HEK293 (cell line): ENCODE results near the gene GPR37.

Source experiments
- OSR2 ChIP-seq: fragments of 450-650 bp; formaldehyde crosslinking; IDR thresholded peaks from 2 replicates; pipeline ENCODE4 v1.5.1; 2016; ENCODE audit warnings: missing biosample characterization, missing genetic modification characterization
- ZBTB1 ChIP-seq: fragments of 450-650 bp; formaldehyde crosslinking; IDR thresholded peaks from 2 replicates; pipeline ENCODE4 v1.5.1; 2016; ENCODE audit warnings: missing biosample characterization, missing genetic modification characterization
- ZNF146 ChIP-seq: fragments of 450-650 bp; formaldehyde crosslinking; IDR thresholded peaks from 2 replicates; pipeline ENCODE4 v1.5.1; 2016; ENCODE audit warnings: missing biosample characterization, missing genetic modification characterization
- ZNF211 ChIP-seq: fragments of 450-650 bp; formaldehyde crosslinking; IDR thresholded peaks from 2 replicates; pipeline ENCODE4 v1.5.1; 2016; ENCODE audit warnings: low read depth, missing biosample characterization, missing genetic modification characterization
- ZNF558 ChIP-seq: fragments of 450-650 bp; formaldehyde crosslinking; IDR thresholded peaks from 2 replicates; pipeline ENCODE4 v1.5.1; 2016; ENCODE audit warnings: missing biosample characterization, missing genetic modification characterization
- ZNF621 ChIP-seq: fragments of 450-650 bp; formaldehyde crosslinking; IDR thresholded peaks from 2 replicates; pipeline ENCODE4 v1.5.1; 2017; ENCODE audit warnings: missing biosample characterization, missing genetic modification characterization
- ZNF626 ChIP-seq: fragments of 450-650 bp; sonication (Bioruptor Pico); formaldehyde crosslinking; IDR thresholded peaks from 2 replicates; pipeline ENCODE4 v1.5.1; 2018; ENCODE audit warnings: missing biosample characterization, missing genetic modification characterization, inconsistent platforms
- ZNF768 ChIP-seq: fragments of 450-650 bp; formaldehyde crosslinking; IDR thresholded peaks from 2 replicates; pipeline ENCODE4 v1.5.1; 2018; ENCODE audit warnings: missing biosample characterization, mild to moderate bottlenecking, missing genetic modification characterization
- TF ChIP-seq, protein P1 (sequence below): fragments of 450-650 bp; formaldehyde crosslinking; IDR thresholded peaks from 2 replicates; pipeline ENCODE4 v1.5.1; 2016; ENCODE audit warnings: missing biosample characterization, missing genetic modification characterization
- TF ChIP-seq, protein P2 (sequence below): fragments of 450-650 bp; formaldehyde crosslinking; IDR thresholded peaks from 2 replicates; pipeline ENCODE4 v1.5.1; 2016; ENCODE audit warnings: missing biosample characterization, missing genetic modification characterization
- TF ChIP-seq, protein P3 (sequence below): fragments of 450-650 bp; formaldehyde crosslinking; IDR thresholded peaks from 2 replicates; pipeline ENCODE4 v1.5.1; 2016; ENCODE audit warnings: missing biosample characterization, missing genetic modification characterization
- TF ChIP-seq, protein P4 (sequence below): fragments of 450-650 bp; formaldehyde crosslinking; IDR thresholded peaks from 2 replicates; pipeline ENCODE4 v1.5.1; 2016; ENCODE audit warnings: missing biosample characterization, missing genetic modification characterization

DNA sequence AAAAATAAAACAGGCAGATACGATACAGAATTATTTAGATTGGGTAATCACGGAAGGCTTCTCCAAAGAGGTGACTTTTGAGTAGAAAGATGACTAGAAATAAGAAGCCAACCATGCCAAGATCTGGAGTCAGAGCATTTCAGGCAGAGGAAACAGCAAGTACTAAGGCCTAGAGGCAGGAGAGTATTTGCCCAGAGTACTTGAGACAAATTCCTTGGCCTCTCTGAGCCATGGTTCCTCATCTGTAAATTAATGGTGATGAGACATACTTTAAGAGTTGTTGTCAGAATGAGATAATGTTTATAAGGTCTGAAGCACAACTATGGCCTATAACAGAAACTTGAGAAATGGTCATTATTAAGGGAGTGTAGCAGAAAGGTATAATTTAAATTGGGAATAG, 15.8 kb upstream of the GPR37 start:
- no peak for TF ChIP-seq ZNF621 (tag by site-specific recombination)
- TF ChIP-seq, protein P1, sequence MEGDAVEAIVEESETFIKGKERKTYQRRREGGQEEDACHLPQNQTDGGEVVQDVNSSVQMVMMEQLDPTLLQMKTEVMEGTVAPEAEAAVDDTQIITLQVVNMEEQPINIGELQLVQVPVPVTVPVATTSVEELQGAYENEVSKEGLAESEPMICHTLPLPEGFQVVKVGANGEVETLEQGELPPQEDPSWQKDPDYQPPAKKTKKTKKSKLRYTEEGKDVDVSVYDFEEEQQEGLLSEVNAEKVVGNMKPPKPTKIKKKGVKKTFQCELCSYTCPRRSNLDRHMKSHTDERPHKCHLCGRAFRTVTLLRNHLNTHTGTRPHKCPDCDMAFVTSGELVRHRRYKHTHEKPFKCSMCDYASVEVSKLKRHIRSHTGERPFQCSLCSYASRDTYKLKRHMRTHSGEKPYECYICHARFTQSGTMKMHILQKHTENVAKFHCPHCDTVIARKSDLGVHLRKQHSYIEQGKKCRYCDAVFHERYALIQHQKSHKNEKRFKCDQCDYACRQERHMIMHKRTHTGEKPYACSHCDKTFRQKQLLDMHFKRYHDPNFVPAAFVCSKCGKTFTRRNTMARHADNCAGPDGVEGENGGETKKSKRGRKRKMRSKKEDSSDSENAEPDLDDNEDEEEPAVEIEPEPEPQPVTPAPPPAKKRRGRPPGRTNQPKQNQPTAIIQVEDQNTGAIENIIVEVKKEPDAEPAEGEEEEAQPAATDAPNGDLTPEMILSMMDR: no peak
- TF ChIP-seq ZNF626 (tag by site-specific recombination): no peak
- no peak for TF ChIP-seq ZNF558
- TF ChIP-seq, protein P2, sequence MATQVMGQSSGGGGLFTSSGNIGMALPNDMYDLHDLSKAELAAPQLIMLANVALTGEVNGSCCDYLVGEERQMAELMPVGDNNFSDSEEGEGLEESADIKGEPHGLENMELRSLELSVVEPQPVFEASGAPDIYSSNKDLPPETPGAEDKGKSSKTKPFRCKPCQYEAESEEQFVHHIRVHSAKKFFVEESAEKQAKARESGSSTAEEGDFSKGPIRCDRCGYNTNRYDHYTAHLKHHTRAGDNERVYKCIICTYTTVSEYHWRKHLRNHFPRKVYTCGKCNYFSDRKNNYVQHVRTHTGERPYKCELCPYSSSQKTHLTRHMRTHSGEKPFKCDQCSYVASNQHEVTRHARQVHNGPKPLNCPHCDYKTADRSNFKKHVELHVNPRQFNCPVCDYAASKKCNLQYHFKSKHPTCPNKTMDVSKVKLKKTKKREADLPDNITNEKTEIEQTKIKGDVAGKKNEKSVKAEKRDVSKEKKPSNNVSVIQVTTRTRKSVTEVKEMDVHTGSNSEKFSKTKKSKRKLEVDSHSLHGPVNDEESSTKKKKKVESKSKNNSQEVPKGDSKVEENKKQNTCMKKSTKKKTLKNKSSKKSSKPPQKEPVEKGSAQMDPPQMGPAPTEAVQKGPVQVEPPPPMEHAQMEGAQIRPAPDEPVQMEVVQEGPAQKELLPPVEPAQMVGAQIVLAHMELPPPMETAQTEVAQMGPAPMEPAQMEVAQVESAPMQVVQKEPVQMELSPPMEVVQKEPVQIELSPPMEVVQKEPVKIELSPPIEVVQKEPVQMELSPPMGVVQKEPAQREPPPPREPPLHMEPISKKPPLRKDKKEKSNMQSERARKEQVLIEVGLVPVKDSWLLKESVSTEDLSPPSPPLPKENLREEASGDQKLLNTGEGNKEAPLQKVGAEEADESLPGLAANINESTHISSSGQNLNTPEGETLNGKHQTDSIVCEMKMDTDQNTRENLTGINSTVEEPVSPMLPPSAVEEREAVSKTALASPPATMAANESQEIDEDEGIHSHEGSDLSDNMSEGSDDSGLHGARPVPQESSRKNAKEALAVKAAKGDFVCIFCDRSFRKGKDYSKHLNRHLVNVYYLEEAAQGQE: no peak
- no peak for TF ChIP-seq ZNF768 (tag by site-specific recombination)
- TF ChIP-seq OSR2 (tag by site-specific recombination): no peak
- no peak for TF ChIP-seq ZNF211 (tag by site-specific recombination)
- TF ChIP-seq ZBTB1 (tag by site-specific recombination): no peak
- TF ChIP-seq ZNF146: no peak
- TF ChIP-seq, protein P3, sequence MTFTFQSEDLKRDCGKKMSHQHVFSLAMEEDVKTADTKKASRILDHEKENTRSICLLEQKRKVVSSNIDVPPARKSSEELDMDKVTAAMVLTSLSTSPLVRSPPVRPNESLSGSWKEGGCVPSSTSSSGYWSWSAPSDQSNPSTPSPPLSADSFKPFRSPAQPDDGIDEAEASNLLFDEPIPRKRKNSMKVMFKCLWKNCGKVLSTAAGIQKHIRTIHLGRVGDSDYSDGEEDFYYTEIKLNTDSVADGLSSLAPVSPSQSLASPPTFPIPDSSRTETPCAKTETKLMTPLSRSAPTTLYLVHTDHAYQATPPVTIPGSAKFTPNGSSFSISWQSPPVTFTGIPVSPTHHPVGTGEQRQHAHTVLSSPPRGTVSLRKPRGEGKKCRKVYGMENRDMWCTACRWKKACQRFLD: no peak
- TF ChIP-seq, protein P4, sequence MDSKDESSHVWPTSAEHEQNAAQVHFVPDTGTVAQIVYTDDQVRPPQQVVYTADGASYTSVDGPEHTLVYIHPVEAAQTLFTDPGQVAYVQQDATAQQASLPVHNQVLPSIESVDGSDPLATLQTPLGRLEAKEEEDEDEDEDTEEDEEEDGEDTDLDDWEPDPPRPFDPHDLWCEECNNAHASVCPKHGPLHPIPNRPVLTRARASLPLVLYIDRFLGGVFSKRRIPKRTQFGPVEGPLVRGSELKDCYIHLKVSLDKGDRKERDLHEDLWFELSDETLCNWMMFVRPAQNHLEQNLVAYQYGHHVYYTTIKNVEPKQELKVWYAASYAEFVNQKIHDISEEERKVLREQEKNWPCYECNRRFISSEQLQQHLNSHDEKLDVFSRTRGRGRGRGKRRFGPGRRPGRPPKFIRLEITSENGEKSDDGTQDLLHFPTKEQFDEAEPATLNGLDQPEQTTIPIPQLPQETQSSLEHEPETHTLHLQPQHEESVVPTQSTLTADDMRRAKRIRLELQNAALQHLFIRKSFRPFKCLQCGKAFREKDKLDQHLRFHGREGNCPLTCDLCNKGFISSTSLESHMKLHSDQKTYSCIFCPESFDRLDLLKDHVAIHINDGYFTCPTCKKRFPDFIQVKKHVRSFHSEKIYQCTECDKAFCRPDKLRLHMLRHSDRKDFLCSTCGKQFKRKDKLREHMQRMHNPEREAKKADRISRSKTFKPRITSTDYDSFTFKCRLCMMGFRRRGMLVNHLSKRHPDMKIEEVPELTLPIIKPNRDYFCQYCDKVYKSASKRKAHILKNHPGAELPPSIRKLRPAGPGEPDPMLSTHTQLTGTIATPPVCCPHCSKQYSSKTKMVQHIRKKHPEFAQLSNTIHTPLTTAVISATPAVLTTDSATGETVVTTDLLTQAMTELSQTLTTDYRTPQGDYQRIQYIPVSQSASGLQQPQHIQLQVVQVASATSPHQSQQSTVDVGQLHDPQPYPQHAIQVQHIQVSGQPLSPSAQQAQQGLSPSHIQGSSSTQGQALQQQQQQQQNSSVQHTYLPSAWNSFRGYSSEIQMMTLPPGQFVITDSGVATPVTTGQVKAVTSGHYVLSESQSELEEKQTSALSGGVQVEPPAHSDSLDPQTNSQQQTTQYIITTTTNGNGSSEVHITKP: no peak
